DMS53 (cell line): ENCODE results near the gene SMOC2.

Experiments used
- DNase-seq: peaks from one replicate; lab custom pipeline; 2025; lab: John Stamatoyannopoulos, UW

SMOC2 gene

DNA sequence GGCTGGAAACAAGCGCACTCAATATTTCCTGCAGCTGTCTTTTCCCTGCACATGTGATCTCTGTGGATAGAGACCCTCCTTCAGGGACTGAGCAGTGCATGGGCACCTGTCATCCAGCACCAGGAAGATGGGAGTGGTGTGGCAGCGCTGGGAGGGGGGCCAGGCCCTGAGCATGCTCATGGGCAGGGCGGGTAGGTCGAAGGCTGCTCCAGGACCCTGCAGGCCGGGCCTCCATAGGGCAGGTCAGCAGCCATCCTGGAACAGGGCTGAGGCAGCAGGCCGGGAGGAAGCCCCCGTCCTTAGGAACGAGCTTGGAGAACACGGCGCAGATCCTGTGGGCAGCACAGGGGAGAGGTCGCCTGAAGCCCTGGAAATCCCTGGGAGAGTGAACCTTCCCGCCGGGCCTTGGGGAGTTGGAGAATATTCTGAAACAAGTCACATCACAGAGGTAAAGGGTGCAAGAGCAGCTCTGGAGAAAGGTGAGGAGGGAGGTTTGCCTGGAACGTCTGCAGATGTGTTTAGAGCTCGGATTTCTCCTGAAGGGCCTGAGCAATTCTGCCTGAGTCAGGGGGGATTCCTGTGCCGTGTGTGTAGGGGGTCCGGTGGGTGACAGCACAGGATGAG is 133.2 kb downstream of the SMOC2 start:
- no peak for DNase-seq

DNA sequence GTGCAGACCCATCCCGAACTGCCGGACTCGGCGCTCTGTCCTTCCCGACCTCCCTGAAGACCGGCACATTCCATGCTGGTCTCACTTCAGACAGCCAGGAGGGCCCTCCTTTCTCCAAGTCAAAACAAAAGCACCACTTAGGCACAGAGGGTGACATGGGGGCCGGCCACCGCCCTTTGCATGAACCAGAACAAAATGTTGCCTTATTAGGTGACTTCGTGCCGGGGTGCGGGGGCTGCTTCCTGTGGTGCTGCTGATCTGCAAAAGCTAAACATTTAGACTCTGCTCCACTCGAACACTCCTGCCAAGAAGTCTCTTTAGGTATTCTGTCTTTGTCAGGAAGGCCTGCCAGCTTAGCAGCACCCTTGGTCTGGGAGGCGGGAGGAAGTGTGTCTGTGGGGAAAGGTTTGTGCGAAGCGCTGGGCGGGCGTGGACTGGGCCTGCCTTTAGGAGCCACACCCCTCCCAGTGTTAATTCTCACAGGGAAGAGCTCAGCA is 133.8 kb downstream of the SMOC2 start:
- DNase-seq: no peak

DNA sequence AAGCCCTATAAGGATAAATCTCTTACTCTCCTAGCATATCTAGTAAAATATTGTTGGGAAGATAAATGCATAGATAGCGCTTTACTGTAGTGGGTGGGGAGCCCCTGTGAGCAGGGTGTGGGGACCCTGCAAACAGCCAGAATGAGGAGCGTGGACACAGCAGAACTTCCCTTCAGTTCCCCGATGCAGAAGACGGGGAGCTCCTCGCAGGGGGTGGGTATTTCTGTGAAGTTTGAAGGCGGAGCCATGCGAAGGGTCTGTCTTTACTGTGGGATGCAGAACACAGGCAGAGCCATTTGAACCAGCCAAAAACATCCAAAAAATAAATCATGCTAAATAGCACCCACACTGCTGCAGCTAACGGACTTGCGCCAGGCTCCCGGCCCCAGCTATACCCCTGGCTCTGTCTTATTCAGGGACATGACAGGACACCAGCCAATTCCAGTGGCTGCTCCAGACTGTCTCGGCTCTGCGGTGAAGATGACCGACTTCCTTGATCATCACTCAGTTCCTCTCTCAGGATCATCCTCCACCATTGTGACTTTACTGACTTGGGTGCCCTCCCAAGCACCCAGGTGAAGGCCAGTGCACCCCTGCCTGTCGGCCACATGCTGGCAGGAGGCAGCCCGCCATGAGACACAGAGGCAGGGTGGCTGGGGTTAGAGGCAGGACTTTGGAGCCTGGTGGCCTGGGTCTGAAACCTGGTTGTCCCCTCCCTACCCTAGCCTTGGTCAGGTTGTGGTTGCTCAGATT is 134.5 kb downstream of the SMOC2 start:
- no peak for DNase-seq

DNA sequence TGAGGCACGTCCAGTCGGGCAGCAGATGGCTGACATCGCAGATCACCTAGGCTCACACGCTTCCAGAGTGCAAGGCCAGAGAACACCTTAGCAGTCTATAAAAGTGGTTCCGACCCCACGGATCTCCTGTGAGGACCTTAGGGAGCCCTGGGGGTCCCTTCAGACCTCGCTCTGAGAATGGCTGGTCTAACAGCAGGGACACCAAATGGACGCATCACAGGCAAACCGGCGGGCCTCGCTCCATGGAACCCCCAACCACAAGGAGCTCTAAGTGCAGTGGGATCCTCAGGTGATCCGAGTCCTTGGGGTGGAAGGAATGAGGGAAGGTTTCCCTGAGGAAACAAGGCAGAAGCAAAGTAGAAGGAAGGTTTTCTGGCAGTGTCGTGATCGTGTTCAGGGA is 135.4 kb downstream of the SMOC2 start:
- no peak for DNase-seq

- no peak for DNase-seq
Measured at GRCh38 chr6:168577496-168577895, 136.5 kb downstream of the SMOC2 start.

GRCh38 chr6:168578036-168578435 is 137.1 kb downstream of the SMOC2 start:
- DNase-seq: no peak

GRCh38 chr6:168581236-168581635 is 140.3 kb downstream of the SMOC2 start:
- peak; percentile 13 for DNase-seq

GRCh38 chr6:168581706-168582105 is 140.7 kb downstream of the SMOC2 start:
- no peak for DNase-seq

- peak; percentile 61 for DNase-seq
Measured at GRCh38 chr6:168582571-168582981, 141.6 kb downstream of the SMOC2 start.

DNA sequence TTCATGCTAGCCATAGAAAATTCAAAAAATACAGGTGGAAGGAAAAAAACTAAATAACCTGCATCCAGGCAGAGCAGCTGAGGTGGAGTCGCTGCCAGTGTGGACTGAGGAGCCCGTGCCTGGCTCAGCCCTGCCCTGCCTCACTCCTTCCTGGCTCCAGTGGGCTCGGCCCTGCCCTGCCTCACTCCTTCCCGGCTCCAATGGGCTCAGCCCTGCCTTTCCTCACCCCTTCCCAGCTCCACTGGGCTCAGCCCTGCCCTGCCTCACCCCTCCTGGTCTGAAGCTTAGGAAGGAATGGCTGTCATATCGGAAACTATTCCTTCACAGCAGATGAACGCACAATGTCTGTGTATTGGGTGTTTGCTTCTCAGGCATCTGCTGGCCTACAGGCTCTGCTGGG is 142.1 kb downstream of the SMOC2 start:
- no peak for DNase-seq

- DNase-seq: no peak
Measured at GRCh38 chr6:168583821-168584220, 142.8 kb downstream of the SMOC2 start.

DNA sequence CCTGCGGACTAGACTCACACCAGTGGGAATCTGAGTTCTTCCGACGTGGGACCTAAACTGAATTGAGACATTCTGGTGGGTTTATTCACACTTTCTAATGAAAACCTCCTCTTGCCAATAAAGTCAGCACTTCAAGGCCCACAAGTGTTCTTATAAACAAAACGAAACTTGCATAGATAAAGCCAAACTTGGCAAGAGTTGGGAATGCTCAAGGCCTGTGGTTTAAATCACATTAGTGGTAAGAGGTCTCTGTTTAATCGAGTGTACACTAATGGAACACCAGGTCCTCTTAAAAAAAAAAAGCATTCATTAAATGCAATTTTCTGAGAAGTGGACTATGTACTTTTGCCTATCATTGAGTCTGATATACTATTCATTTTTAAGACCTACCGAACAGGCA is 143.3 kb downstream of the SMOC2 start:
- no peak for DNase-seq

GRCh38 chr6:168584671-168585070 is 143.7 kb downstream of the SMOC2 start:
- no peak for DNase-seq

GRCh38 chr6:168585441-168585840 is 144.5 kb downstream of the SMOC2 start:
- no peak for DNase-seq

DNA sequence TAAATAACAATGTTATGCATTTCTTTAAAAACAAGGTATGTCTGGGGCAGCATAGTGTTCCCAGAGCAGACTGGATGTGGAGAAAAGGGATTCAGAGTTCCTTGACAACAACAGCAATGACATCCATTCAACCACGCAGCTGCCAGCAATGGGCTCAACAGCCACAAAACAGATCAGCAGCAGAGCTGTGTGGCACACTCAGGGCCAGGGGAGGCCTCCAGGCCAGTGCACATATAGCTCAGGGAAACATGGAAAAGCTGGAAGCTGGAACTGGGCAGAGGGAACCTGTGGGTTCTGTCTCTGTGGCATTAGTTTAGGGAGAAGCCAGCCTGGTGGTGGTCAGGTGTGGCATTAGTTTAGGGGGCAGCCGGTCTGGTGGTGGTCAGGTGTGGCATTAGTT is 148.3 kb downstream of the SMOC2 start:
- DNase-seq: peak; percentile 4

GRCh38 chr6:168590406-168590805 is 149.4 kb downstream of the SMOC2 start:
- DNase-seq: no peak

DNA sequence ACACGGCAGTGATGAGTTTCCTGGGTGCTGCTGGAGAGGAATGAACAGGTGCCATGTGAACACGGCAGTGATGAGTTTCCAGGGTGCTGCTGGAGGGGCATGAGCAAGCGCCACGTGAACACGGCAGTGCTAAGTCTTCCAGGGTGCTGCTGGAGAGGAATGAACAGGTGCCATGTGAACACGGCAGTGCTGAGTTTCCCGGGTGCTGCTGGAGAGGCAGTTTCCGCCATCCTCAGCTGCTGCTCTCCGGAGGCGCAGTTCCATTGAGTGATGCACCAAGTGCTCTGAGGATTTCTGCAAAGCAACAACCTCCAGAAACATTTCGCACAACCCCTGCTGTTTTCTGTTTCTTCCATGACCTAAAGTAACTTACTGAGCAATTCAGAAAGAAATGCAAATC is 155.4 kb downstream of the SMOC2 start:
- peak; percentile 90 for DNase-seq

GRCh38 chr6:168597471-168597875 is 156.5 kb downstream of the SMOC2 start:
- peak; percentile 88 for DNase-seq

GRCh38 chr6:168598251-168599117 is 157.5 kb downstream of the SMOC2 start:
- no peak for DNase-seq

- DNase-seq: no peak
Measured at GRCh38 chr6:168599118-168599494, 158.1 kb downstream of the SMOC2 start.

GRCh38 chr6:168599769-168600330 is 158.9 kb downstream of the SMOC2 start:
- no peak for DNase-seq

- DNase-seq: no peak
Measured at GRCh38 chr6:168600381-168600780, 159.4 kb downstream of the SMOC2 start.
